ENCODE measurements around the gene C18orf63. TPM values are rescaled to one million over a fixed set of nuclear protein-coding genes. Genes with fewer than 3 reads are reported as not detected.

C18orf63 gene
- total RNA-seq = not detected

- no peak within 1 kb of the TSS for H3K4me3 ChIP-seq
- H3K27me3 ChIP-seq = no peaks in the 10 kb centered on the region
- TF ChIP-seq CTCF (IDR thresholded peaks at IDR 0.05) = no peak
- H3K4me1 ChIP-seq = peaks cover 0 to 5% of the 10 kb centered on the region in 2 donors
- DNase-seq (ENCODE audit: low spot score) = no peak
- H3K36me3 ChIP-seq = no peaks in the 10 kb centered on the region
- H3K9me3 ChIP-seq = no peaks in the 10 kb centered on the region
- H3K27ac ChIP-seq = no peak within 1 kb of the TSS
These were observed at the start of gene C18orf63 for GRCh38 chr18:74315464-74316256. Gene C18orf63, plus strand, starts transcription at chr18:74315839. Its CDS starts 2,027 bp downstream, at chr18:74317866.

GRCh38 chr18:74266161-74266560 is 49.5 kb upstream of the C18orf63 start:
- H3K9me3 ChIP-seq = no peaks in the 10 kb centered on the region
- peaks cover 0 to 23% of the 10 kb centered on the region in 2 donors for H3K4me1 ChIP-seq
- H3K27ac ChIP-seq = no peak overlapping the region
- peaks cover 10% of the 10 kb centered on the region for H3K36me3 ChIP-seq
- no peak for TF ChIP-seq CTCF (IDR thresholded peaks at IDR 0.05)
- no peak overlapping the region for H3K4me3 ChIP-seq
- no peaks in the 10 kb centered on the region for H3K27me3 ChIP-seq
- no peak for DNase-seq (ENCODE audit: low spot score)

GRCh38 chr18:74268175-74268574 is 47.5 kb upstream of the C18orf63 start:
- no peak overlapping the region for H3K4me3 ChIP-seq
- no peak overlapping the region for H3K27ac ChIP-seq
- peaks cover 0 to 24% of the 10 kb centered on the region in 2 donors for H3K4me1 ChIP-seq
- no peak for DNase-seq (ENCODE audit: low spot score)
- no peaks in the 10 kb centered on the region for H3K9me3 ChIP-seq
- H3K27me3 ChIP-seq = no peaks in the 10 kb centered on the region
- TF ChIP-seq CTCF (IDR thresholded peaks at IDR 0.05) = no peak
- H3K36me3 ChIP-seq = no peaks in the 10 kb centered on the region

GRCh38 chr18:74268933-74269620 is 46.6 kb upstream of the C18orf63 start:
- H3K27ac ChIP-seq = no peak overlapping the region
- no peak for DNase-seq (ENCODE audit: low spot score)
- no peak overlapping the region for H3K4me3 ChIP-seq

GRCh38 chr18:74271635-74272034 is 44.0 kb upstream of the C18orf63 start:
- peaks cover 0 to 35% of the 10 kb centered on the region in 2 donors for H3K4me1 ChIP-seq
- H3K4me3 ChIP-seq = no peak overlapping the region
- H3K36me3 ChIP-seq = no peaks in the 10 kb centered on the region

More at GRCh38 chr18:74268933-74269620, 46.6 kb upstream of the C18orf63 start:
- peaks cover 0 to 32% of the 10 kb centered on the region in 2 donors for H3K4me1 ChIP-seq
- no peak for TF ChIP-seq CTCF (IDR thresholded peaks at IDR 0.05)
- no peaks in the 10 kb centered on the region for H3K36me3 ChIP-seq
- H3K9me3 ChIP-seq = no peaks in the 10 kb centered on the region
- H3K27me3 ChIP-seq = no peaks in the 10 kb centered on the region

More at GRCh38 chr18:74271635-74272034, 44.0 kb upstream of the C18orf63 start:
- DNase-seq (ENCODE audit: low spot score) = no peak
- H3K27ac ChIP-seq = no peak overlapping the region
- no peaks in the 10 kb centered on the region for H3K27me3 ChIP-seq
- no peaks in the 10 kb centered on the region for H3K9me3 ChIP-seq
- no peak for TF ChIP-seq CTCF (IDR thresholded peaks at IDR 0.05)

Data from right atrium auricular region (tissue), 2 donors.